ENCODE data around the gene ADNP2. TPM values are rescaled to one million over a fixed set of nuclear protein-coding genes. Genes with fewer than 3 reads are reported as not detected.
"Not testable (repeated sequence)": the region's sequence is repeated elsewhere in the genome, so short reads cannot be mapped to it uniquely, and the experiment has no call there.

Gene ADNP2
- total RNA-seq, 2 donors from 2014 or later = 23.1 to 28.8 TPM

DNA sequence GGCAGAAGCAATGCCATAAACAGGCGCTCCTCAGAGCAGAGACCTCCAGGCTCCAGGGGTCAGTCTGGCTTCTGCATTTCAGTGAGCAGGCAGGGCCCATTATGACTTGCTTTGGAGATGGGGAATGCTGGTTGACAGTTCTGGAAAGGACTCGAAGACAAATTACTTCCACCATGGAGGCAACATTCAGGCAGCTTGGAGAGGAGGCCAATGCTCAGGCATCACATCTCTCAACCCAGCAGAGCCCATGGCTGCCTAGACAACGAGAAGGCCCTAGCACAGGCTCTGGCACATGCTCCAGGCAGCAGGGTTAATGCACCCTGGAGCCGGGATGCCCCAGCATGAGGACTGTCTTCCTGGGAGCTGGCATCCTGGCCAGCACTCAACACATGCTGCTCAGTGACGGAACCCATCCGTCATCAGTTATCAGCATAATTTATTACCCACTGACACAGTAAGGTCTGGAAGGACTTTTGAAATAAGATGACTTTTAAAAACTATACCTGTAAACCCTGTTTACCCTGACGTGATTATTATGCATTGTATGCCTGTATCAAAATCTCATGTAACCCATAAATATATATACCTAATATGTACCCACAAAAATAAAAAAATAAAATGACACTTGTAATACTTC, 52.8 kb downstream of the ADNP2 start:
- Mint-ChIP-seq H3K9me3 (peaks cover 13% of the 10 kb centered on the region), H3K36me3 (peaks cover 9% of the 10 kb centered on the region), H3K4me3 (no peak overlapping the region), H3K27me3 (peaks cover 3 to 8% of the 10 kb centered on the region in 2 donors), H3K4me1 (ENCODE audit: low read depth in 2 of 2) (no peaks in the 10 kb centered on the region), H3K27ac (no peak overlapping the region)
- ATAC-seq (no peak), DNase-seq (ENCODE audit: low spot score) (no peak)

DNA sequence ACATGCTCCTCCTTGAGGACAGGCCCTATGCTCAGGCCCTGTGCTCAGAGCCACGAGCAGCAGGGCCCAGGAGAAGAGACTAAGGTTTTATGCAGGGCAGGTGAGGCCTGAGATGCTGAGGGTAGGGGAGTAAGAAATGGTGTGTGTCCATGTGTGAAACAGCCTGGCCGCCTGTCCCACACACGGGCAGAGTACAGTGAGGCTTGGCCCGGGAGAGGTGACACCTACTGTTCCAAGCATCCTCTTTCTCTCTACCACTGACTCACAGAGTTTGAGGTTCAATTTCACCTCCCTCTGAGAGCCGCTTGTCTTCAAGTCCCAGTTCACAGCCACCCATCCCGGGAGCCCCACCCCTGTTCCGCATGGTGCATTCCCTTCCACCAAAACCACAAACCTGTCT, 54.1 kb downstream of the ADNP2 start:
- H3K27ac Mint-ChIP-seq = no peak overlapping the region
- no peaks in the 10 kb centered on the region for H3K4me1 Mint-ChIP-seq (ENCODE audit: low read depth in 2 of 2)
- no peak for DNase-seq (ENCODE audit: low spot score)
- H3K9me3 Mint-ChIP-seq = peaks cover 13% of the 10 kb centered on the region
- peaks cover 3 to 8% of the 10 kb centered on the region in 2 donors for H3K27me3 Mint-ChIP-seq
- H3K36me3 Mint-ChIP-seq = peaks cover 9% of the 10 kb centered on the region
- no peak for ATAC-seq
- H3K4me3 Mint-ChIP-seq = no peak overlapping the region

DNA sequence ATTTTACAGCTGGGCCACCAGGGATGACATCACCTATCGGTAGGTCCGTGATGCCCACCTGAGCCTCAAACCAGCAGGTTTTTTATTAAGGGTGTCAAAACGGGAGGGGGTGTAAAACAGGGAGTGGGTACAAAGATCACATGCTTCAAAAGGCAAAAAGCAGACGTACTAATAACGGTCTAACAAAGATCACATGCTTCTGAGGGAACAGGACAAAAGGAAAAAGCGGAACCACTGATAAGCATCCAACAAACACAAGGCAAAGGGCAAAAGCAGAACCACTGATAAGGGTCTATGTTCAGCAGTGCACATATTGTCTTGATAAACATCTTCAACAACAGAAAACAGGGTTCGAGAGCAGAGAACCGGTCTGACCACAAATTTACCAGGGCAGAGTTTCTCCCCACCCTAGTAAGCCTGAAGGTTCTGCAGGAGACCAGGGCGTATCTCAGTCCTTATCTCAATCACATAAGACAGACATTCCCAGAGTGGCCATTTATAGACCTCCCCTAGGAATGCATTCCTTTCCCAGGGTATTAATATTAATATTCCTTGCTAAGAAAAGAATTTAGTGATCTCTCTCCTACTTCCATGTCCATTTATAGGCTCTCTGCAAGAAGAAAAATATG, 55.8 kb downstream of the ADNP2 start:
- not testable (repeated sequence) for H3K4me3 Mint-ChIP-seq; H3K27ac Mint-ChIP-seq; DNase-seq (ENCODE audit: low spot score); H3K36me3 Mint-ChIP-seq; H3K4me1 Mint-ChIP-seq (ENCODE audit: low read depth in 2 of 2); ATAC-seq
- Mint-ChIP-seq H3K27me3 (peaks cover 6 to 14% of the 10 kb centered on the region in 2 donors), H3K9me3 (peaks cover 13% of the 10 kb centered on the region)

DNA sequence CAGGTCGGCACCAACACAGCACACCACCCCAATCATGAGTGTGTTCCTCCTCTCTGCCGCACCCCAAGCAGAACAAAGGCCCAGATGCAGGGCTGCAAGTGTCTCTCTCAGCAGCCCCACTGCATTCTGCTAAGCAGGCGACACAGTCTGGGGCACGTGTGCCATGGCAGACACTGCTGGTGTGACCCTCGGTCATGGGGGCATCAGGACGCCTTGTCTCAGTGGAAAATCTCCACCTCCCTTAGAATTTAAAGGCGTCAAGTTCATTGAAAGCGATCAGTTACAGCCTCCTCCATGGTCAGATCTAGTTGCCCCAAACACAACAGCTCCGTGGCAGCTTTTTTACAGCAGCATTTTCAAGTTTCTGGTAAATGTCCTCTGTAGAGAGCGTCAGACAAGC, 57.2 kb downstream of the ADNP2 start:
- ATAC-seq = no peak
- H3K27me3 Mint-ChIP-seq = peaks cover 7 to 16% of the 10 kb centered on the region in 2 donors
- DNase-seq (ENCODE audit: low spot score) = no peak
- peaks cover 9% of the 10 kb centered on the region for H3K36me3 Mint-ChIP-seq
- H3K27ac Mint-ChIP-seq = no peak overlapping the region
- H3K4me3 Mint-ChIP-seq = no peak overlapping the region
- peaks cover 13% of the 10 kb centered on the region for H3K9me3 Mint-ChIP-seq
- H3K4me1 Mint-ChIP-seq (ENCODE audit: low read depth in 2 of 2) = peaks cover 0 to under 1% of the 10 kb centered on the region in 2 donors

DNA sequence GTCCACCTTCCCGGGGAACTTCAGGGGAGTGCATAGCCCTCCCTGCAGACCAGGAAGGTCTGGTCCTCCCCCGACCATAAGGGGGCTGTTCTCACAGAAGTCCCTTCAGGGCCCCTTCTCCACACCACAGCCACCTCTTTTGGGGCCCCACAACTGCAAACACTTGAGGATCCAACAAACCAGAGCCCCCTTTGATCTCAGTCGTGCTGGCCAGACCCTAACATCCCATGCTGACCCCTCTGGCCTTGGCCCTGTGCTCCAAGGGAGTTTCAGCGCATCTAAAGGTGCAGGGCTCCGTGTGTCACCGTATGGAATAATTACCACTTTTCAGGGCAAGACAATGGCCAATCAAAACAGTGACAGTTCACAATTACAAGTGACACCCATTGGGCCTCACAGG, 57.7 kb downstream of the ADNP2 start:
- H3K27me3 Mint-ChIP-seq = peaks cover 10 to 21% of the 10 kb centered on the region in 2 donors
- H3K27ac Mint-ChIP-seq = no peak overlapping the region
- no peak overlapping the region for H3K4me3 Mint-ChIP-seq
- H3K9me3 Mint-ChIP-seq = peaks cover 13% of the 10 kb centered on the region
- peaks cover 9% of the 10 kb centered on the region for H3K36me3 Mint-ChIP-seq
- no peak for DNase-seq (ENCODE audit: low spot score)
- peaks cover 3 to 5% of the 10 kb centered on the region in 2 donors for H3K4me1 Mint-ChIP-seq (ENCODE audit: low read depth in 2 of 2)
- no peak for ATAC-seq

DNA sequence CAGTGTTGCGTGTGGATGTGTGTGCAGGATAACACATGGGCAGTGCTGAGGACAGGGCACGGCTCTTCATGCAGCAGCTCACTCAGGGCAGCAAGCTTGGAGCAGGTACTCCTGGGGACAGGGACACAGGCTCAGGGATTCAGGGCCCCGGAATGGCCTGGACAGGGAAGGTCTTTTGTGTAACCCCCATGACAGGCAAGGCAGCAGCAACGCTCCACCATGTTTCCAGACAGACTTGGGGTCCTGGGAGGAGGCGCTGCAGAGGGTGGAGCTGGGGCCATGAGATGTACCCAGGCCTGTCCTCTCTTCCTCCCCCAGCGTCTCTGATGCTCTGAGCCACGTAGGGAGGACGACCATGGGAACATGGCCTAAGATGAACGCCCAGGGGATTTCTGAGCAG, 58.3 kb downstream of the ADNP2 start:
- peaks cover 9% of the 10 kb centered on the region for H3K36me3 Mint-ChIP-seq
- peaks cover 4 to 11% of the 10 kb centered on the region in 2 donors for H3K4me1 Mint-ChIP-seq (ENCODE audit: low read depth in 2 of 2)
- H3K27me3 Mint-ChIP-seq = peaks cover 12 to 23% of the 10 kb centered on the region in 2 donors
- H3K4me3 Mint-ChIP-seq = no peak overlapping the region
- DNase-seq (ENCODE audit: low spot score) (no peak), ATAC-seq (no peak)
- peaks cover 13% of the 10 kb centered on the region for H3K9me3 Mint-ChIP-seq
- no peak overlapping the region for H3K27ac Mint-ChIP-seq

DNA sequence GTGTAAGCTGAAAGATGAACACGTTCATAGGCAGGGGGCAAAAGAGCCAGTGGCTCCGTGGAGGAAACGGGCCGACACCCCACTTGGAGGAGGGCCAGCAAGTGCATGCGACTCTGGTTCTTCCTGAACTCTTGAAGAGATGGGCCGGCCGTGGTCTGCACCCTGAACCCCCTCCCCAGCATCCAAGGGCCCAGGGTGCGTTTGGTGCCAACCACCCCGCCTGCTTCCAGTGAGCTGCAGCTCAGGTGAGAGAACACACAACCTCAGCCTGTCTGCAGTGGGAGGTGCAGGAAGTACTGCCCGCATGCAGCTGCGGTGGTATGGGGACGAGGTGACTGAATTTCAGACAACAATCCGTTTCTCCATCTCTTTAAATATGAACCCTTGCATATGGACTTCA, 58.9 kb downstream of the ADNP2 start:
- DNase-seq (ENCODE audit: low spot score) (no peak), ATAC-seq (no peak)
- H3K4me3 Mint-ChIP-seq = no peak overlapping the region
- peaks cover 9% of the 10 kb centered on the region for H3K36me3 Mint-ChIP-seq
- H3K27me3 Mint-ChIP-seq = peaks cover 12 to 27% of the 10 kb centered on the region in 2 donors
- no peak overlapping the region for H3K27ac Mint-ChIP-seq
- H3K4me1 Mint-ChIP-seq (ENCODE audit: low read depth in 2 of 2) = peaks cover 4 to 11% of the 10 kb centered on the region in 2 donors
- peaks cover 13% of the 10 kb centered on the region for H3K9me3 Mint-ChIP-seq

DNA sequence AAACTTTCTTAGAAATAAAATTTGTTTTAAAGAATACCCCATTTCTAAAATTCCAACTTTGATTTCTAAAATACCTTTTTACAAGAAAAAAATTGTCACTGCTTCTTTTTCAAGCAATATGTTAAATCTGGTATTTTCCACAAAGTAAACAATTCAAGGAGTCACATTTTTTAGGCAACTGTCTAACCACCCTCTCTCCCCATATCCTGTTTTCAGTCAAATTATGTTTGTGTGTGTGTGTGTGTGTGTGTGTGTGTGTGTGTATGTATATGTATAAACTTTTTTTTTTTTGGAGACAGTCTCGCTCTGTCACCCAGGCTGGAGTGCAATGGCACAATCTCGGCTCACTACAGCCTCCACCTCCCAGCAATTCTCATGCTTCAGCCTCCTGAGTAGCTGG, 59.3 kb downstream of the ADNP2 start:
- Mint-ChIP-seq H3K4me3 (no peak overlapping the region), H3K27ac (no peak overlapping the region), H3K36me3 (peaks cover 9% of the 10 kb centered on the region), H3K9me3 (peaks cover 13% of the 10 kb centered on the region), H3K4me1 (ENCODE audit: low read depth in 2 of 2) (peaks cover 4 to 11% of the 10 kb centered on the region in 2 donors), H3K27me3 (peaks cover 12 to 29% of the 10 kb centered on the region in 2 donors)
- no peak for ATAC-seq
- no peak for DNase-seq (ENCODE audit: low spot score)

DNA sequence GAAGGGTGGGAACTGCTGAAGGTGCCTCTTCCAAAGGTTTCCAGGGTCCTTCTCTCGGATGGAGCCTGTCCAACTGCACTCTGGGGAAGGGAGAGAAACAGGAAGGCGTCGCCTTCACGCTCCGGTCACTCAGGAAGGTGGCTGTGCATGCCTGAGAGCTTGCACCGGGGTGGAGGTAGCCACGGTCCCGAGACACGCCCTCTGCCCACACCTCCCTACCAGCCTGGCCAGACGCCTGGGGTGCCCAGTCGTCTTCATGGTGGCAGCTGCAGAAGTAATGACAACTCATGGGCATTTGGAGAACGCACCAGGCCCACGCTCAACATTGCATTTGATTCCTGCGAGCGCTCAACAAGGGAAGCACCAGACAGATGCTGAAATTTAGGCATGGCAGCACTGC, 59.9 kb downstream of the ADNP2 start:
- no peak overlapping the region for H3K4me3 Mint-ChIP-seq
- H3K36me3 Mint-ChIP-seq = peaks cover 8% of the 10 kb centered on the region
- H3K27me3 Mint-ChIP-seq = peaks cover 12 to 29% of the 10 kb centered on the region in 2 donors
- peaks cover 4 to 11% of the 10 kb centered on the region in 2 donors for H3K4me1 Mint-ChIP-seq (ENCODE audit: low read depth in 2 of 2)
- H3K27ac Mint-ChIP-seq = no peak overlapping the region
- DNase-seq (ENCODE audit: low spot score) = no peak
- ATAC-seq = no peak
- peaks cover 13% of the 10 kb centered on the region for H3K9me3 Mint-ChIP-seq

DNA sequence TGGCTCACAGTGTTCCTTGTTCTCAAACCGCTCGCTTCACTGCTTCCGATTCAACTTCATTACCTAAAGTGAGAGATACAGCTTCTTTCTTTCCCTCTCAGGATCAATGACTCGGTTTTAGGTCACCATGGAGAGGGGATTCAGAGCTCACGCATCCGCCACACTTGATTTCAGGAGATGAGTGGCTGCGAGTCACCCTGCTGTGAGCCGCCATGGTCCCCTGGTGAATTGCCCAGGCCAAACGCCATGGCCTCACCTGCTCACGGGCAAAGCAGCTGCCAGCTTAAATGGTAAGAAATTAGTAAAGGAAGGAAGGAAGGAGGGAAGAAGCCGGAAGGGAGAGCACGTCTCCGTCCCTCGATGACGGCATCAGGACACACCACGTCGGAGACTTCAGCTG, 60.5 kb downstream of the ADNP2 start:
- ATAC-seq (no peak), DNase-seq (ENCODE audit: low spot score) (no peak)
- Mint-ChIP-seq H3K36me3 (peaks cover 2% of the 10 kb centered on the region), H3K27me3 (peaks cover 12 to 29% of the 10 kb centered on the region in 2 donors), H3K4me1 (ENCODE audit: low read depth in 2 of 2) (peaks cover 4 to 11% of the 10 kb centered on the region in 2 donors), H3K9me3 (peaks cover 9% of the 10 kb centered on the region), H3K27ac (no peak overlapping the region), H3K4me3 (no peak overlapping the region)

DNA sequence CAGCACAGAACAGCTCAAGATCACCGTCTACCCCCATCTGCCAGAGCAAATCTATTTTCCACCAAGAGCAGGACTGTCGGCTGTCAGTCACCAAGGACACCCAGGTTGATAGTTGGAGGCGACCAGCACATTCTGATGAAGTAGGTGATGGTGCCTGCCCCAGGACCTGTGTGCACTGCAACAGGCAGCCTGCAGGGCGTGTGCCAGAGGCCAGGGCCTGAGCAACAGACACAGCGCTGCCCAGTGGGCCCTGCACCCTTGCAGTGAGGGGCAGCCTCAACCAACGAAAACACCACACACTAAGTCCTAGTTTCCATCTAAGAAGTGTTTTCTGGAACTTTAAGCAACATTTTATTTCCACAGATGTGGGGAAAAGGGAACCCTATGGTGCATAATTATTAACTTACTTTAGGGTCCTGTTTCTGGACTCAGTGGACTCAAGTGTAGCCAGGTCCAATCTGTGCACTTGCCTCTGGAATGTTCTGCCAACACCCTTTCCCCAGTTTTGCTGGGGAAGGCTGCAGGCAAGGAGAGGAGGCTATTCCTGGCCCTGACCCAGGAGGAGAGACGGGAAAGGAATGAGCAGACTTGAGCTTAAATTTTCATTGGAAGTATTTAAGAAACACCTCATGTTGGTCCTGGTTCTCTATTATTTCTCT, 61.5 kb downstream of the ADNP2 start:
- no peaks in the 10 kb centered on the region for H3K36me3 Mint-ChIP-seq
- H3K27ac Mint-ChIP-seq = no peak overlapping the region
- H3K27me3 Mint-ChIP-seq = peaks cover 12 to 29% of the 10 kb centered on the region in 2 donors
- DNase-seq (ENCODE audit: low spot score) (no peak), ATAC-seq (peak in 1 of 2 donors; percentile 30)
- peaks cover 8 to 19% of the 10 kb centered on the region in 2 donors for H3K4me1 Mint-ChIP-seq (ENCODE audit: low read depth in 2 of 2)
- H3K9me3 Mint-ChIP-seq = peaks cover 2% of the 10 kb centered on the region
- H3K4me3 Mint-ChIP-seq = no peak overlapping the region

DNA sequence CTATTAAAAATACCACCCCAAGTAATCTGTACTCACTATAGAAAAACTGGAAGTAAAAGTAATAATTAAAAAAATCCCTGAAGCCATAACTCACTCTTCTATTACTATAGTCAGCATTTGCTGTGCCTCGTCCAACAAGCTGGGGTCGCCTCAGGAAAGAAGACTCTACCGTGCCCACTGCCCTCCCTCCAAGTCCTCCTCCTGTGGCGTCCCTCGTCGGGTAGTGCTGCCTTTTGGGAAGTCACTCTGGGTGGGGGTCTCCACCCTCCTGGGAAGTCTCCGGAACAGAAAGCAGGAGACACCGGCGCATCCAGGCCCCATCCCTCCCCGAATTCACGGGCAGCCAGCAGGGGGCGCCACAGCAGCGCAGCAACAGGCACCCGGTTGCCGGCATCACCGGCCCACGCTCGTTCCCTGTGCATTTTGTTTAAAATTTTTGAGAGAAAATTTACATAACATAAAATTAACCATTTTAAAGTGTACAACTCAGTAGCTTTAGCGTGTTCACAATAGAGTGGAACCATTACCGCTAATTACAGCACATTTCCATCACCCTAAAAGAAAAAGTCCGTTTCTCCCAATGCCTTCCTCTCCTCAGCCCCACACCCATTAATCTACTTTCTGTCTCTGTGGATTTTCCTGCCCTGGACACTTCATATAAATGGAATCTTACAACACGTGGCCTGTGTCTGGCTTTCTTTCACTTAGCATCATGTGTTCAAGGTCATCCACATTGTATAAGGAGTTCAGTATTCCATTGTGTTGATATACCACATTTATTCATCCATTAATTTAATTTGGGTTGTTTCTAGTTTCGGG, 62.2 kb downstream of the ADNP2 start:
- ATAC-seq = no peak
- H3K36me3 Mint-ChIP-seq = no peaks in the 10 kb centered on the region
- peaks cover 12 to 26% of the 10 kb centered on the region in 2 donors for H3K4me1 Mint-ChIP-seq (ENCODE audit: low read depth in 2 of 2)
- H3K27me3 Mint-ChIP-seq = peaks cover 12 to 29% of the 10 kb centered on the region in 2 donors
- H3K4me3 Mint-ChIP-seq = peak overlapping the region; percentile 3
- DNase-seq (ENCODE audit: low spot score) = no peak
- no peak overlapping the region for H3K27ac Mint-ChIP-seq
- no peaks in the 10 kb centered on the region for H3K9me3 Mint-ChIP-seq

DNA sequence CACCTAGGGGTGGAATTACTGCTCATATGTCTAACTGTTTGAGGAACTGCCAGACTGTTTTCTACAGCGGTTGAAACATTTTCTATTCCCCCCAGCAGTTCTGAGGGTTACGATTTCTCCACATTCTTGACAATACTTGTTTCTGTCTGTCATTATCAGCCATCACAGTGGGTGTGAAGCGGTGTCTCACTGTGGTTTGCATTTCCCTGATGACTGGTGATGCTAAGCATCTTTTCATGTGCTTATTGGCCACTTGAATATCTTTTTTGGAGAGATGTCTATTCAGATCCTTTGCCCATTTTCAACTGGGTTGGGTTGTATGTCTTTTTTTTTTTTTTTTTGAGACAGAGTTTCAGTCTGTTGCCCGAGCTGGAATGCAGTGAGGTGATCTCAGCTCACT, 63.0 kb downstream of the ADNP2 start:
- DNase-seq (ENCODE audit: low spot score) (no peak), ATAC-seq (peak in 1 of 2 donors; percentile 68)
- H3K9me3 Mint-ChIP-seq = no peaks in the 10 kb centered on the region
- no peak overlapping the region for H3K27ac Mint-ChIP-seq
- no peaks in the 10 kb centered on the region for H3K36me3 Mint-ChIP-seq
- peaks cover 12 to 36% of the 10 kb centered on the region in 2 donors for H3K27me3 Mint-ChIP-seq
- H3K4me1 Mint-ChIP-seq (ENCODE audit: low read depth in 2 of 2) = peaks cover 12 to 34% of the 10 kb centered on the region in 2 donors
- peak overlapping the region; percentile 3 for H3K4me3 Mint-ChIP-seq
